ENCODE results near the gene SYNE3.

DNA sequence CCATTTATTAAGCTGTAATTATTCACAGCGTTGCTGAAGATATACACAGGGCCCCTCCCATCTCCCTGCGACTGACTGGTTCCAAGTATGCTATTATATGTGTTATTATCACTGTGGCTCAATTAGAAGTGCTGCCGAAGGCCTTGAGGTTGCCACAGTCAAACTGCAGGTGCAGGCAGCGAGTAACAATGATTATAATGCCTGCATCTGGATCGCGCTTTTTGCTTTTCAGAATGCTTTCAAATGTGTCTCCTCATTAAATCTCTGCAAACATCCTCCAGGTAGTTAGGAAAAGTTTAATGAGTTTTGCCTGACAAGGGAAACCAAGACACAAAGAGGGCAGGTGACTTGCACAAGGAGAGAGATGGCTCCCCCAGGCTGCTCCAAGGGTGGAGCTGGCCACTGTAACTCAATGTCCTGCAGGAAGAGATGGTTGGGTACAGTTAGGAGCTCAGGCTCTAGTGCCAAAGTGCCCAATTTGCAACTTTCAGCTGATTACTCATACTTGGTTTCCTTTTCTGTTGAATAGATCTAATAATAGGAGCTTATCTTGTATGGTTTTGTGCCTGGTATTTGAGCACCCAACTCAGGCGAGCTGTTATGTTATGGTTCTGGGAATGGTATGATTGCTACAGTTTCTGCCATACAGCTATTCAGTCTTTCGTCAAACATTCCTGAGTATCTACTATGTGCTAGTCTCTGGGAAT, 1.7 kb upstream of the SYNE3 start:
- TF ChIP-seq CTCF (IDR thresholded peaks at IDR 0.05; ENCODE audit: insufficient read depth, low read length) (no peak), SPI1 (IDR thresholded peaks at IDR 0.05; ENCODE audit: borderline replicate concordance, low read depth) (no peak), POLR2AphosphoS5 (IDR thresholded peaks at IDR 0.05; ENCODE audit: low read depth) (no peak), REST (IDR thresholded peaks at IDR 0.05; ENCODE audit: insufficient replicate concordance, low read depth) (no peak), GABPA (IDR thresholded peaks at IDR 0.05; ENCODE audit: low read depth) (no peak)

Measured in HL-60 (cell line).